ENCODE results near the gene EFEMP2.

EFEMP2 gene

GRCh38 chr11:65915101-65915820 lies 42.7 kb upstream of the EFEMP2 start:
- Histone ChIP-seq H3K36me3 (ENCODE audit: insufficient read depth) (no peaks in the 10 kb centered on the region), H3K4me2 (no peak overlapping the region), H3K27ac (no peak overlapping the region), H4K20me1 (ENCODE audit: insufficient read depth) (no peaks in the 10 kb centered on the region), H3K79me2 (ENCODE audit: insufficient read depth, low read depth) (peaks cover 13% of the 10 kb centered on the region; the same call in 1 of the 2 replicates), H3K9ac (no peak overlapping the region), H2AFZ (ENCODE audit: low read depth) (no peak overlapping the region), H3K4me1 (ENCODE audit: low read depth, poor library complexity, severe bottlenecking) (peaks cover 29% of the 10 kb centered on the region), H3K4me3 (IDR thresholded peaks at IDR 0.05; ENCODE audit: insufficient read depth, low read depth, low read length) (no peak overlapping the region), H3K27me3 (ENCODE audit: insufficient read depth, low read depth) (no peaks in the 10 kb centered on the region)
- no peak for TF ChIP-seq CTCF (conservative IDR thresholded peaks at IDR 0.05; ENCODE audit: low read depth, low read length)

GRCh38 chr11:65912845-65913244 lies 40.2 kb upstream of the EFEMP2 start:
- H2AFZ ChIP-seq (ENCODE audit: low read depth), result no peak overlapping the region
- no peaks in the 10 kb centered on the region for H4K20me1 ChIP-seq (ENCODE audit: insufficient read depth)
- no peak overlapping the region for H3K4me3 ChIP-seq (IDR thresholded peaks at IDR 0.05; ENCODE audit: insufficient read depth, low read depth, low read length)
- no peak overlapping the region for H3K9ac ChIP-seq
- peaks cover 43% of the 10 kb centered on the region for H3K4me1 ChIP-seq (ENCODE audit: low read depth, poor library complexity, severe bottlenecking)
- no peak for TF ChIP-seq CTCF (conservative IDR thresholded peaks at IDR 0.05; ENCODE audit: low read depth, low read length)
- no peak overlapping the region for H3K27ac ChIP-seq
- no peaks in the 10 kb centered on the region for H3K36me3 ChIP-seq (ENCODE audit: insufficient read depth)
- peaks cover 5% of the 10 kb centered on the region; the same call in 1 of the 2 replicates for H3K79me2 ChIP-seq (ENCODE audit: insufficient read depth, low read depth)
- no peak overlapping the region for H3K4me2 ChIP-seq
- H3K27me3 ChIP-seq (ENCODE audit: insufficient read depth, low read depth), result no peaks in the 10 kb centered on the region

GRCh38 chr11:65911682-65912568 lies 39.3 kb upstream of the EFEMP2 start:
- no peak overlapping the region for H3K27ac ChIP-seq
- H3K27me3 ChIP-seq (ENCODE audit: insufficient read depth, low read depth), result no peaks in the 10 kb centered on the region
- no peak overlapping the region for H3K4me2 ChIP-seq
- H3K9ac ChIP-seq, result no peak overlapping the region
- H4K20me1 ChIP-seq (ENCODE audit: insufficient read depth), result no peaks in the 10 kb centered on the region
- H3K79me2 ChIP-seq (ENCODE audit: insufficient read depth, low read depth), result no peaks in the 10 kb centered on the region; the same call in 1 of the 2 replicates
- H3K36me3 ChIP-seq (ENCODE audit: insufficient read depth), result no peaks in the 10 kb centered on the region
- peaks cover 38% of the 10 kb centered on the region for H3K4me1 ChIP-seq (ENCODE audit: low read depth, poor library complexity, severe bottlenecking)
- H3K4me3 ChIP-seq (IDR thresholded peaks at IDR 0.05; ENCODE audit: insufficient read depth, low read depth, low read length), result no peak overlapping the region
- H2AFZ ChIP-seq (ENCODE audit: low read depth), result no peak overlapping the region
- TF ChIP-seq CTCF (conservative IDR thresholded peaks at IDR 0.05; ENCODE audit: low read depth, low read length), result no peak

- H3K9ac ChIP-seq, result no peak overlapping the region
- no peak overlapping the region for H3K4me3 ChIP-seq (IDR thresholded peaks at IDR 0.05; ENCODE audit: insufficient read depth, low read depth, low read length)
- no peak overlapping the region for H3K27ac ChIP-seq
- no peaks in the 10 kb centered on the region for H4K20me1 ChIP-seq (ENCODE audit: insufficient read depth)
- no peak overlapping the region for H3K4me2 ChIP-seq
- H2AFZ ChIP-seq (ENCODE audit: low read depth), result no peak overlapping the region
- no peak for TF ChIP-seq CTCF (conservative IDR thresholded peaks at IDR 0.05; ENCODE audit: low read depth, low read length)
- no peaks in the 10 kb centered on the region for H3K36me3 ChIP-seq (ENCODE audit: insufficient read depth)
- no peaks in the 10 kb centered on the region for H3K79me2 ChIP-seq (ENCODE audit: insufficient read depth, low read depth)
- H3K27me3 ChIP-seq (ENCODE audit: insufficient read depth, low read depth), result no peaks in the 10 kb centered on the region
- H3K4me1 ChIP-seq (ENCODE audit: low read depth, poor library complexity, severe bottlenecking), result peaks cover 42% of the 10 kb centered on the region
Measured at GRCh38 chr11:65907878-65908277, 35.3 kb upstream of the EFEMP2 start.
